Measurements from ENCODE around the gene SAPCD2. TPM values are rescaled to one million over a fixed set of nuclear protein-coding genes. Genes with fewer than 3 reads are reported as not detected.
"Not testable (repeated sequence)": the region's sequence is repeated elsewhere in the genome, so short reads cannot be mapped to it uniquely, and the experiment has no call there.

The SAPCD2 gene
- 76.4 and 92.3 TPM in 2 replicates for total RNA-seq (2014; rRNA removed; shearing (Covaris generic))

- DNase-seq (ENCODE audit: low spot score), result peak; percentile 97
These were observed at the start of gene SAPCD2 for GRCh38 chr9:137070201-137070905. Gene SAPCD2 (minus strand): TSS chr9:137070557. CDS start chr9:137070460, 97 bp downstream.

- DNase-seq (ENCODE audit: low spot score), result not testable (repeated sequence)
These were observed 47.8 kb upstream of the SAPCD2 start for GRCh38 chr9:137118092-137118603.

- no peak for DNase-seq (ENCODE audit: low spot score)
These were observed 46.9 kb upstream of the SAPCD2 start for GRCh38 chr9:137117269-137117731.

- no peak for DNase-seq (ENCODE audit: low spot score)
These were observed 46.4 kb upstream of the SAPCD2 start for GRCh38 chr9:137116728-137117127.

- DNase-seq (ENCODE audit: low spot score), result no peak
These were observed 45.7 kb upstream of the SAPCD2 start for GRCh38 chr9:137116027-137116507.

GRCh38 chr9:137115394-137116026 is 45.2 kb upstream of the SAPCD2 start:
- DNase-seq (ENCODE audit: low spot score), result no peak

GRCh38 chr9:137114613-137115393 is 44.4 kb upstream of the SAPCD2 start, which contains the start of gene DPP7:
Gene DPP7 (minus strand): TSS chr9:137114733. CDS start chr9:137114713, 20 bp downstream.
- DNase-seq (ENCODE audit: low spot score), result peak; percentile 56

GRCh38 chr9:137114220-137114612 is 43.9 kb upstream of the SAPCD2 start:
- no peak for DNase-seq (ENCODE audit: low spot score)

GRCh38 chr9:137113385-137114159 is 43.2 kb upstream of the SAPCD2 start:
- DNase-seq (ENCODE audit: low spot score), result no peak

- no peak for DNase-seq (ENCODE audit: low spot score)
These were observed 42.4 kb upstream of the SAPCD2 start for GRCh38 chr9:137112564-137113384.

- DNase-seq (ENCODE audit: low spot score), result no peak
These were observed 41.6 kb upstream of the SAPCD2 start for GRCh38 chr9:137111788-137112563.

- DNase-seq (ENCODE audit: low spot score), result no peak
These were observed 40.8 kb upstream of the SAPCD2 start for GRCh38 chr9:137110911-137111787.

GRCh38 chr9:137110147-137110910 is 40.0 kb upstream of the SAPCD2 start:
- no peak for DNase-seq (ENCODE audit: low spot score)

GRCh38 chr9:137109250-137110146 is 39.1 kb upstream of the SAPCD2 start:
- no peak for DNase-seq (ENCODE audit: low spot score)

- DNase-seq (ENCODE audit: low spot score), result no peak
These were observed 38.4 kb upstream of the SAPCD2 start for GRCh38 chr9:137108608-137109249.

- no peak for DNase-seq (ENCODE audit: low spot score)
These were observed 37.6 kb upstream of the SAPCD2 start for GRCh38 chr9:137107982-137108381.

Data from A172 (cell line).